NCI-H2196 (cell line): ENCODE results near the gene RAB27B.
A peak's percentile ranks its signal among the peaks of the same experiment; 100 is the strongest.
"Not testable (repeated sequence)": the region's sequence is repeated elsewhere in the genome, so short reads cannot be mapped to it uniquely, and the experiment has no call there.

Experiments
- DNase-seq: peaks from one replicate; lab custom pipeline; 2025; ENCODE audit not compliant: unreplicated experiment; lab: John Stamatoyannopoulos, UW

The RAB27B gene, protein sequence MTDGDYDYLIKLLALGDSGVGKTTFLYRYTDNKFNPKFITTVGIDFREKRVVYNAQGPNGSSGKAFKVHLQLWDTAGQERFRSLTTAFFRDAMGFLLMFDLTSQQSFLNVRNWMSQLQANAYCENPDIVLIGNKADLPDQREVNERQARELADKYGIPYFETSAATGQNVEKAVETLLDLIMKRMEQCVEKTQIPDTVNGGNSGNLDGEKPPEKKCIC

DNA sequence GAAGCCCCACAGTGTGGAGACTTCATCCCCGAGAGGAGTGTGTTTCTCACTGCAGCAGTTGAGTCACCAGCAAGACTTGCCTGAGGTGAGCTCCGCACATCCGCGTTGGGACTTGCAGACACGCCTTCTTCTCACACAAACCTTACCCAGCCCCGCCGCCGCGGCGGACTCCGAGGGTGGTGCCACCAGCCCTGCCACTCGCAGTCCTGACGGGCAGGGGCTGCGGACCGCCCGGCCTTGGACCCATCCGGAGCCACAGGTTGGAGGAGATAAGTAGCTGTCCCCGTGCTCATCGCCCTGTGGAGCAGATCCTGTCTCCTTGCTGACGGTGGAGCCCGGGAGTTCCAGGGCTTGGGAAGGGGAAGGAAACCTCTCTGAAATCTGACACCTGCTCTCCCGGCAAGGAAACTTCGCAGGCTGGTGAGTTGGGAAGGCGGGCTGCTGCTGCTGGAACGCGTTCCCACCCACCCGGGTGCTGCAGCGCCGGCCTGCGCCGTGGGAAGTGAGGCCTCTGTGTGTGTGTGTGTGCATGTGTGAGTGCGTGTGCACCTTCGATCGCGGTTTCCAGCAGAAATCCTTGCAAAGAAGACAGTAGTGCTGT lies at the start of gene RAB27B:
RAB27B (plus strand) TSS at position 197 of the 601 bp plus-strand sequence. CDS start 49,109 bp downstream, outside the sequence.
- DNase-seq: peak; percentile 16

DNA sequence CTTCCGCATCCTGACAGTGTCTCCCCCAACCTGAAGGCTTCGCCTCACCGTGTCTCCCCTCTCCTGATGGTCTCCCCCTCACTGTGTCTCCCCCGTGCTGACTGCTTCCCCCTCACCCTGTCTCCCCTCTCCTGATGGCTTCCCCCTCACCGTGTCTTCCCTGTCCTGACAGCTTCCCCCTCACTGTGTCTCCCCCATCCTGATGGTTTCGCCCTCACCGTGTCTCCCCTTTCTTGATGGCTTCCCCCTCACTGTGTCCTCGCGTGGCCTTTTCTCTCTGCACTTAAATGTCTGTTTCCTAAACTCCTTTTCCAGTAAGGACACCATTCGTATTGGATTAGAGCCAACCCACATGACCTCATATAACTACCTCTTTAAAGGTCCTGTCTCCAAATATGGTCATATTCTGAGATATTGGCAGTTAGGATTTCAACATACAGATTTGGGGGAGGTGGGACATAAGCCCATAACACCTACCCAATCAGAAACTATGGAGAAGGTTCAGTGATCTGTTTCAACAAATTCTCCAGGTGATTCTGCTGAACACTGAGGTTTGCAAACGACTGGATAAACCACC lies 47.9 kb upstream of the RAB27B start:
- DNase-seq: no peak

DNA sequence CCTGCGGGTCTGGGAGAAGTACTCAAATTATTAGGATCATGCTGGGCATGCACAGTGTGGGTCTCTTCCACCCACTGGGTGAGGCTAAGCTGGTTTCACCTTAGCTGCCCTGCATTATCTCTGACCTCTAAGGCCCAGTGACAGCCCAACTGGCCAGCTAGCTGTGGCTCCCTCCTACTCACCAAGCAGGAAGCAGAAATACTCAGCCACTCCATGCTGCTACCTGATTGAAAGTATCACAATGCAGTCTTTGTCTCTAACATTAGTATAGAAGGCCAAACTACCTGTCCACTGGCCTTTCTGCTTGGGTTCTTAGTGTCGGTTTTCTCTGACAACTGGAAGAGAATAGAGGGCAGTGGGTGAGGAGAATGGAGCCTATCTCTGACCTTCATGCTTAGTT lies 47.3 kb upstream of the RAB27B start:
- DNase-seq: no peak

DNA sequence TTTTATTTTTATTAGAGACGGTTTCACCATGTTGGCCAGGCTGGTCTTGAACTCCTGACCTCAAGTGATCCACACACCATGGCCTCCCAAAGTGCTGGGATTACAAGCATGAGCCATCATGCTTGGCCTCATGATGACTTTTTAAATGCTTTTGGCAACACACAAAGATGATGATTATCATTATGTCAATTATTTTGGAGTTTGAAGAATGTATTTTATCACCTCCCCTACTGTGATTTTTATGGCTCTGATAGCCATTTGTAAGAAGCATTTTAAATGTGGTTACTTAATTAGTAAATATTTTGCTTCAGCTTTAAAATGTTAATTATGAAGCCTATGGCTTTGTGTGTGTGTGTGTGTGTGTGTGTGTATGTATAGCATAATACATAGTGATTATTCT lies 45.1 kb upstream of the RAB27B start:
- no peak for DNase-seq

- no peak for DNase-seq
These were observed 42.1 kb upstream of the RAB27B start for GRCh38 chr18:54786206-54786605.

DNA sequence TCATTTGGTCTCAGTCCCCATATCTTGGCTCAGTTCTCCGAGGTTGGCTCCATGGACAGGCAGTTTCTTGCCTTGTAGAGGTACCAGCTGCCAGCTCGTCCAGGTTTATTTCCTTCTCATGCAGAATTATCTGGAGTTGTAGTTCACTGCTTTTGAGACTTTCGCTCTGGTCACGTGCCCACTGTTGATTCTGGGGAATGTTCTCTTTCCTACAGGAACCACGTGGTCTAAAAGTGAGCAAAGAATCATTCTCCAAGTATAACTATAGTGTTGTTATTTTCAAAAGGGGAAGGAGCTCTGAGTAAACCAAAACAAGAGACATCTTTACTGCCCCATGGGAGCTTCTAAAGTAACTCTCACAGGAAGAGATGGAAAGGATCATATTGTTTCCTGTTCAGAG lies 41.2 kb upstream of the RAB27B start:
- no peak for DNase-seq

GRCh38 chr18:54787616-54788015 lies 40.7 kb upstream of the RAB27B start:
- DNase-seq: no peak

GRCh38 chr18:54790109-54790508 lies 38.2 kb upstream of the RAB27B start:
- DNase-seq: no peak

GRCh38 chr18:54791657-54792056 lies 36.6 kb upstream of the RAB27B start:
- no peak for DNase-seq

DNA sequence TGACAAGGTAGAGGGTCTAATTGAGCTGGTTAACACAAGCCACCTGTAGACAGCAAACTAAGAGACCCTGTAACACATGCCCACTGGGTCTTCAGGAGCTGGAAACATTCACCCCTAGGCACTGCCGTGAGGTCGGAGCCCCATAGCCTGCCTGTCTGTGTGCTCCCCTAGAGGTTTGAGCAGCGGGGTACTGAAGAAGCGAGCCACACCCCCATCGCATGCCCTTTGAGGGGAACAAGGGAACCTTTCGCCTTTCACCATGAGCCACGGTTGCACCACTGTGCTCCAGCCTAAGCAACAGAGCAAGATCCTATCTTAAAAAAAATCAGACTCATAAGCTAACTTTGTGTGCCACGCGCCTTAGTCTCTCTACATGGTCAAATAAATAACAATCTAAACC lies 36.2 kb upstream of the RAB27B start:
- DNase-seq: no peak

DNA sequence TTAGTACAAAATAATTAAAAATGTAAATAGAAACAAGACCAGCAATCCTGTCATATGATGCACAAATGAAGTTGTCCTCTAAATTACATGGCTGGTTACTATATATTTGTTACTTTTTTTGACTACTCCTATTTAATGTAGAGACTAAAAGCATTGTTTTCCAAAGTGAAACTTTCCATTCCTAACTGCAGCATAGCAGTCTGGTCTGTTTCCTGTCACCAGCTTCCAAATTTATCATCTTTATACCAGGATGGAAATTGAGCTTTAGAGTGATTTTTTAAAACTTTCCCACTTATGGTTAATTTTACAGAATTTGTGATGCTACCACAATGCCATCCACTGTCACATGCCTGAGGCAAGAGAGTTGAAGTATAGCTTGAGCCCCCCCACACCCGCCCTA lies 33.5 kb upstream of the RAB27B start:
- DNase-seq: no peak

- no peak for DNase-seq
These were observed 30.1 kb upstream of the RAB27B start for GRCh38 chr18:54798186-54798585.

- no peak for DNase-seq
These were observed 26.9 kb upstream of the RAB27B start for GRCh38 chr18:54801374-54801773.

DNA sequence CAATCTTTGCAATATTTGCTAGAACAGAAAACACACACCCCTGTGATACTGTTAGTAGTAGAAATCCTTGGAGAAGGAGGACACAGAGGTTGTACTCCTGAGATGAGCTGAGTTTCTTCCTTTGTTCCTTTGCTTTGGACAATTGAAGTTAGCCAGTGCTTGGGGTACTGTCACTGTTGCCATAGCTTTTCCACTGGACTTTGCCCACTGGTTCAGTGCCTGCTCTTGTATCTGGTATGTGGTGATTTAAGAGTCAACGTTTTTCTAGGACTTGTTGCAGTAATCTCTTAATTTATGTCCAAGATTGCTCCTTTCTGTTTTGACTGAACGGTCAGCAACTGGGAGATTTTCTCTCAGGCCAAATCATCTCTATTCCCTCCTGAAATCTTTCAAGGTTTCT lies 26.1 kb upstream of the RAB27B start:
- DNase-seq: no peak

DNA sequence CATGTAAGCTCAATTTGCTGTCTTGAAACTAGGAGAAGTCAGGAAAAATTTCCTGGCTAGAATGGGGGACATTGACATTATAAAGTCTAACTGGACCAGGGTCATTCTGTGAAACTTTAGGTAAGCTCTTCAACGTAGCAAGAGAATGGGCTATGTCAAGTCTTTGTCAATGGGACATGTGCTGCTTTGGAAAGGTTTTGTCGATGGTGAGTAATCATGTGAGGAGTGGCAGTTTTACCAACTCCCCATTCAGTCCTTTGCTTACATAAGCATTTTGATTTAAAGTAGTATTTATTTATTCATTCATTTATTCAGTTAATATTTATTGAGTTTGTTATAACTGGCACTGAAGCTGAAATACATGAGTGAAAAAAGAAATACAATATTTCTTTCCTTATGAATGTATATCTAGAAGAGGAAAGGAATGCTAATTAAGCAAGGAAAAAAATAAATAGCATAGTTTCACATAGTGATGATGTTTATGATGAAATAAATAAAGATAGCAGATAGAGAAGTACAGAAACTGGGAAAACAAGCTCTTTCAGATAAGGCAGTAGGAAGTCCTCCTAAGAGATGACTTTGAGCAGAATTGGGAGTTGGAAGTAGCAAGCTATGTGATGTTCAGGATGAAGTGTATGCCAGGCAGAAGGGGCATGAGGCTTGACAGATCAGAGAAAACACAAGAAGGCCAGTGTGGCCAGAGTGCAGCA lies 25.4 kb upstream of the RAB27B start:
- DNase-seq: no peak

DNA sequence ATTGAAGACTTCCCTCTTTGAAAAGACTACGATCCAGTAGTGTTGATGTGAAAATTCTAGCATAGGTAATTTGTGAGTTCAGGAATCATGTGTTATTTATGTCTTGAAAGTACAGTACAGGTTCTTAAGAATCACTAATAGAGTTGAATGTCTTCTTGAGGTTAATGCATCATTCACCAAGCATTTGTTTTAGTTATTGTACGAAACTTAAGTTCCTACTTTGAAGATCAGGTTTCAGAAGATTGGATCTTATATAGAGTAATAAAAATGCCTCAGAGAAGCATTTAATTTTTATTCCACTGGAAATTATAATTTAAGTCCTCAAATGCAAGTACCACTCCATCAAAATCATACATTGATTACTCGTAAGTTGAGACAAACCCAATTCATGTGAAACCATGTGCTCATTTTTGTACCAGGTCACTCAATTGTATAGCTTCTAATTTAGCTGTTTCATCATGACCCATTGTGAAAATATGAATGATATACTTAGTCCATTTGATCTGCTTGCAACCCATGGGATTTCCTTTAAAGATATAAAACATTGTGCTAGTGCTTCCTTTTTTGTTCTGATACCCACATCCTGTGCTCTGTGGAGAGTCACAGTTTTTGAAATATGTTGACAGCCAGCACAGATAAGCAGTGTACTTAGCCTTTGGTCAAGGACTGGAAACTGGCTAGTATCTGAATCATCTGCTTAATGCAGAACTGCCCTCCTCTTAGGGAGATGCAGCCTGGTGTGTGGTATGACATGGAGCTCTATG lies 22.5 kb upstream of the RAB27B start:
- DNase-seq: no peak

- DNase-seq: no peak
These were observed 21.8 kb upstream of the RAB27B start for GRCh38 chr18:54806526-54806925.

DNA sequence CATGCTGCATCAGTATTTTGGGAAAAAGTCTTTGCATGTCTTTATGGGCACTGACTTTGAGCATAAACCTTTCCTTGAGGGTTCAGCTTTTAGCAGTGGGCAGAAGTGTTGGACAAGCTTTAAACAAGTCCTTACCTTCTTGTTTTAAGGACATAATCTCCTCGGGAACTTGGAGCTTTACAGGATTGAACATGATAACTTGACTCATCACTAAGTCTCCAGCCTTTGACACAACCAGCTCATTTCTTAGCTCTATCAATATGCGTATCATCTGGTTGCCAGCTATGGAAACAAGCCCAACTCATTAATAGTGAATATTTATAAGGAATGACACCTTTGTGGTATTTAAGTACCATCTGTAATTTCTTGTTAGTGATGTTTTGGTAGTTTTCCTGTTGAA lies 21.0 kb upstream of the RAB27B start:
- no peak for DNase-seq

- DNase-seq: not testable (repeated sequence)
These were observed 17.6 kb upstream of the RAB27B start for GRCh38 chr18:54810662-54811061.

GRCh38 chr18:54812885-54813284 lies 15.4 kb upstream of the RAB27B start:
- no peak for DNase-seq

- no peak for DNase-seq
These were observed 15.0 kb upstream of the RAB27B start for GRCh38 chr18:54813305-54813704.
